Endothelial cell of hepatic sinusoid (primary cell): ENCODE results near the gene SESN1.
"Not testable (repeated sequence)": the region's sequence is repeated elsewhere in the genome, so short reads cannot be mapped to it uniquely, and the experiment has no call there.

Source experiments
- in situ Hi-C: cut with HindIII; loops from 2 replicates; pipeline ENCODE4 v1.10.0; 2017; ENCODE audit warnings: low sequenced_read_pairs

The SESN1 gene

GRCh38 chr6:109006818-109007217 lies 87.8 kb downstream of the SESN1 start:
- in situ Hi-C loops, result no loop called here

- in situ Hi-C loops, result no loop called here
Observed at GRCh38 chr6:109002882-109003281, 91.8 kb downstream of the SESN1 start.

GRCh38 chr6:109002051-109002697 lies 92.5 kb downstream of the SESN1 start:
- in situ Hi-C loops, result no loop called here

- in situ Hi-C loops, result no loop called here
Observed at GRCh38 chr6:109001291-109001894, 93.3 kb downstream of the SESN1 start.

- in situ Hi-C loops, result no loop called here
Observed at GRCh38 chr6:109000289-109000688, 94.4 kb downstream of the SESN1 start.

GRCh38 chr6:108999428-108999827 lies 95.2 kb downstream of the SESN1 start:
- in situ Hi-C loops, result no loop called here

- in situ Hi-C loops, result no loop called here
Observed at GRCh38 chr6:108998485-108998884, 96.2 kb downstream of the SESN1 start.

- in situ Hi-C loops, result no loop called here
Observed at GRCh38 chr6:108996208-108996607, 98.4 kb downstream of the SESN1 start.

GRCh38 chr6:108995296-108995695 lies 99.3 kb downstream of the SESN1 start:
- in situ Hi-C loops, result no loop called here

- in situ Hi-C loops, result no loop called here
Observed at GRCh38 chr6:108993876-108994275, 100.8 kb downstream of the SESN1 start.

- in situ Hi-C loops, result no loop called here
Observed at GRCh38 chr6:108989700-108990099, 104.9 kb downstream of the SESN1 start.

- in situ Hi-C loops, result no loop called here
Observed at GRCh38 chr6:108988765-108989164, 105.9 kb downstream of the SESN1 start.

GRCh38 chr6:108988296-108988695 lies 106.3 kb downstream of the SESN1 start:
- in situ Hi-C loops, result no loop called here

- in situ Hi-C loops, result no loop called here
Observed at GRCh38 chr6:108987156-108987555, 107.5 kb downstream of the SESN1 start.

GRCh38 chr6:108985301-108985700 lies 109.3 kb downstream of the SESN1 start:
- in situ Hi-C loops, result no loop called here

GRCh38 chr6:108983151-108983550 lies 111.5 kb downstream of the SESN1 start:
- in situ Hi-C loops, result no loop called here

- in situ Hi-C loops, result no loop called here
Observed at GRCh38 chr6:108982154-108983113, 112.2 kb downstream of the SESN1 start.

GRCh38 chr6:108978638-108979037 lies 116.0 kb downstream of the SESN1 start:
- in situ Hi-C loops, result not testable (repeated sequence)

GRCh38 chr6:108974201-108974600 lies 120.4 kb downstream of the SESN1 start:
- in situ Hi-C loops, result no loop called here

GRCh38 chr6:108969776-108970175 lies 124.9 kb downstream of the SESN1 start:
- in situ Hi-C loops, result no loop called here
